ENCODE measurements around the gene ZNF550.
"Not testable (repeated sequence)": the region's sequence is repeated elsewhere in the genome, so short reads cannot be mapped to it uniquely, and the experiment has no call there.

The ZNF550 gene

DNA sequence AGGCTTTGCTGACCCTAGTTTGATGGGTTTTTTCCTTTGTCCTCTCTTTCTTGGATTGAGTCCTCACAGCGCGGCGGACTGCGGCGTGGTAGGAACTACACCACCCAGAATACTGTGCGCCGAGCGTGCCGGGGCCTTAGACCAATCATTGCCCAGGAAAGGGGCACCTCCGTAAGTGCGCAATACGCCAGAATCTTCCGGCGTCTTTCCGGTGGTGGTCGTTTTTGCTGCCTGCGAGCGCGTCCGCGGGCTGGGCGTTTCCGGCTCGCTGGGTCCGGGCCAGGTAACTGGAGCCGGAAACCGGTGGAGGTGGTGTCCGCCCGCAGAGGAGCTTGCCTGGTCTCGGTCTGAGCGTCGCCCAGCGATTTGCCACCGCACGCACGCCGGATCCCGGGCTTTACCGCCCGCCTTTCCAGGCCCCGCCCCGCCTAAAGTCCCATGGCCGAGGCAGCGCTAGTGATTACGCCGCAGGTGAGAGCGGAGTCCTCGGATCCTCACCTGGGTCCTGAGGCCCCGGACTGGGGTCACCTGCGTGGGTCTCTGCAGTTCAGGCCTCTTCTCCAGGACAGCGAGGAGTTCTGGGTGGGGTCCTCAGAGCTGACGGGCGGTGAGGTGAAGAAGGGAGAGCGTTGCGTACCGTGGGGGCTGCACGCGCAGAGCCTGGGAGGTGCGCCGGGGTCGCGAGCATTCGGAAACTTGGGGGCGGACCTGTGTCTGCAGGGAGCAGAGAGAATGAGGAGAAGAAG, 32.4 kb downstream of the ZNF550 start, which contains the start of gene ZNF549:
TSS of gene ZNF549 (plus strand) at position 221 of the 746 bp plus-strand sequence. CDS start at position 439, 218 bp downstream.
- DNase-seq (ENCODE audit: low spot score) = peak; percentile 95

DNA sequence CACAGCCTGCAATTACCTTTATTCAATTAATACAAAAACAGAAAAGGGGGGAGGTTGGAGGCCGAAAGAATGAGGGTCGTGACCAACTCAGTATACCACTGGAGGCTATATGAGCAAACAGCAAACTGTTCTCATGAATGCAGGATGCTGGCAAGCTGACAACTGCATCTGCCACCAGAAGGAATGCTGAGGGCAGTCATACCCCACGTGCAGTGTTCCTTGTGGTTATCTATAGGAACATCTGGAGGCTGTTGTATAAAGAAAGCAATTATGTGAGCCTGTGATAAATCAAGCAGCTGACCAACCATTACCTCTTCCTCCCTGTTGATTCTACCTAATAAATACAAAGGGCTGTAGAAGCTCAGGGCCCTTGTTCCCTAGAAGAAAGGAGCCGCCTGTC, 41.6 kb downstream of the ZNF550 start:
- DNase-seq (ENCODE audit: low spot score) = not testable (repeated sequence)

DNA sequence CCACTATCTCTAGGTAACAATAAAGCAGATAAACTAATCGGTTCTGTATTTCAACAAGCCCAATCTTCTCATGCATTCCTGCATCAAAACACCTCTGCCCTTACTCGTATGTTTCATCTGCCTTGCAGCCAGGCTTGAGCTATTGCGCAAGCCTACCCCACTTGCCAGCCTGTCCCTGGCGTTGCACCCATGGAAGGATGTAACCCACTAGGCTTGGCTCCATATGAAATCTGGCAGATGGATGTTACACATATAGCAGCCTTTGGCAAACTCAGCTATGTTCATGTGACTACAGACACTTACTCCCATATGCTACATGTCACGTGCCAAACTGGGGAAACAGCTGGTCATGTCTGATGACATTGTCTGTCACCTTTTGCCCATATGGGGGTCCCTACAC, 44.4 kb downstream of the ZNF550 start:
- DNase-seq (ENCODE audit: low spot score) = no peak

DNA sequence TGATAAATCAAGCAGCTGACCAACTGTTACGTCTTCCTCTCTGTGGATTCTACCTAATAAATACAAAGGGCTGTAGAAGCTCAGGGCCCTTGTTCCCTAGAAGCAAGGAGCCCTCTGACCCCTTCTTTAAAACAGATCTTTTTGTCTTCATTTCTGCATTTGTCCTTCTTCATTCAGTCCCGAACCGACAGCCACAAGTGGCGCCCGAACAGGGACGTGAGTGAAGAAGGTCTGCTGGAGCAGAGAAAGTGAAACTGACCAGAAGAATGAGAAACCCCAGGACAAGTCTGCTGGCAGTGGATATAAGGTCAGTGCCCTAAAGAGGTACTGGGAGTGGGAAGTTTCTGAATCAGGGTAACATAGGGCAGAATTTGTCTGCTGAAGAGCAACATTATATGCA, 46.8 kb downstream of the ZNF550 start:
- no peak for DNase-seq (ENCODE audit: low spot score)

DNA sequence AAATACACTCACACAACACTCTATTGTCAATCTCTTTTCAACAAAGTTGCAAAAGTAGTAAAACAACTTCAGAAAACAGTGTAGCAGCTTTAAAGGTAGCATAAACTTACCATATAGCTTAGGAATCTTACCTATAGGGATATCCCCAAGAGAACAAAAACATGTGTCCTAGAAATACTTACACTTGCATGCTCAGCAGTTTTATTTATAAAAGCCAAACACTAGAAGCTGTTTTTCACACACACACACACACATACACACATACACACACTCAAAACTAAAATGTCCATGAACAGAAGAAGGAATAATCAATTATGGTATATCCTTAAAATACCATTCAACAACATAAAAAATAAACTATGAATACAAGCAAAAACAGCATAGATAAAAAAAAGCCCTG, 48.2 kb downstream of the ZNF550 start:
- no peak for DNase-seq (ENCODE audit: low spot score)

DNA sequence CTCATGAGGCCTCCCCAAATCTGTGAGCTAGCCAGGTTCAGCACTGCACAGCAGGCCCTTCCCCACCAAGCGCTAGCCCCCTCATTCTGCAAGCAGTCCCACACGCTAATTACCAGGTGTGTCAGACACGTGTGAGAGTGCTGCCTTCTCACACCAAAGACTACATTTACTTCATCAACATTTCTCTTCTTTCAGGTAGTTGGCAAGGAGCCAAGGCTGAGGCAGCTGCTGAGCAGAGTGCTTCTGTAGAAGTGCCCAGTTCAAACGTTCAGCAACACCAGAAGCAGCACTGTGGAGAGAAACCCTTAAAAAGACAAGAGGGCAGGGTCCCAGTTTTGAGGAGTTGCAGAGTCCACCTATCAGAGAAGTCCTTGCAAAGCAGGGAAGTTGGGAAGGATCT, 53.5 kb downstream of the ZNF550 start:
- DNase-seq (ENCODE audit: low spot score) = no peak

DNA sequence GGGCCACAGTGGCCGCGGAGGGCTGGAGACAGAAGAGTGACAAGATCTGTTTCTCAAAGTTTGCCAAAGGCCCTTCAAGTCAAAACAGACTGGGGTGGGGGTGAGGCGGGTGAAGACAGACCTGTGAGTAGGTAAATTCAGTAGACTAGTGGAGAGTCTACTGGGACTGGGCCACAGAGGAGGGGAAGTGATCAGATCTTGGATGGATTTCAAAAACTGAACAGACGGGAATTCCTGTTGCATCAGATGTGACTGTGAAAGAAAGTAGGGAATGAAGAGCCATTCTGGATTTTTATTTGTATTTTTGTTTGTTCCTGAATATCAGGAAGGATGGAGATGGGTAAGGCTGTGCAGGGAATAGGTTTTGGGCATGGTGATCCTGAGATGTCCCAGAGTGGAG, 59.3 kb downstream of the ZNF550 start:
- DNase-seq (ENCODE audit: low spot score) = not testable (repeated sequence)

DNA sequence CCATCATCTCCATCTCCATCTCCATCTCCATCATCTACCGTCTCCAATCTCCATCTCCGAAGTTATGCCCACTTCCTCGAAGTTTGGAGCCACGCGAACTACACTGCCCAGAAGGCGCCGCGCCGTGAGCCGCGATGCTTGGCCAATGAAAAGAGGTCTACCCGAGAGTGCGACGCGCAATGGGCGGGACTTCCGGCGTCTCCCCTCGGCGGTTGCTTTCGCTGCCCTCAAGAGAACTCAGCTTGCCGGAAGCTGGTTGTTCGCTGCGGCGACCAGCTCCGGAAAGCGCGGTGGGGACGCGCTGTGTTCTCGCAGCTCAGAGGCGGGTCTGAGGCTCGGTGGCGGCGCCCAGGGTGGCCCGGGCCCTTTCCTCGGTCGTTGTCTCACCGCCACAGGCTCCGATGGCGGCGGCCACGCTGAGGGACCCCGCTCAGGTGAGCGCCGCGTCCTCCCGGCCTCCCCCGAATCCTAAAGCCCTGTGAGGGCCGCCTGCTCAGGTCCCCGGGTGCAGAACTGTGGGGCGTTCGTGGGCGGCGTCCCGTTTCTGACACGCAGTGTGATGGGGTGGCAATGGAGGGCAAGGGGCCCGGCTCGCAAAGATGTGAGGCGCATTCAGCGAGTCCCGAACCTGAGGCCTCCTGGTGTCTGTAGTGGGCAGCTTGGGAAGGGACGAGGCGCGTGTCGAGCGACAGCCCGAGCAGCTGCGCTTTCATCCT, 59.8 kb downstream of the ZNF550 start, which contains the start of gene ZNF773:
TSS of gene ZNF773 (plus strand) at position 259 of the 716 bp plus-strand sequence. CDS start at position 402, 143 bp downstream.
- peak; percentile 67 for DNase-seq (ENCODE audit: low spot score)

DNA sequence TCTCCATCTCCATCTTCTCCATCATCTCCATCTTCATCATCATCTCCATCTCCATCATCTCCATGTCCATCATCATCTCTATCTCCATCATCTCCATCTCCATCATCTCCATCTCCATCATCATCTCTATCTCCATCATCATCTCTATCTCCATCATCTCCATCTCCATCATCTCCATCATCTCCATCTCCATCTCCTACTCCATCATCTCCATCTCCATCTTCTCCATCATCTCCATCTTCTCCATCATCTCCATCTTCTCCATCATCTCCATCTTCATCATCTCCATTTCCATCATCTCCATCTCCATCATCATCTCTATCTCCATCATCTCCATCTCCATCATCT, 60.4 kb downstream of the ZNF550 start:
- not testable (repeated sequence) for DNase-seq (ENCODE audit: low spot score)

DNA sequence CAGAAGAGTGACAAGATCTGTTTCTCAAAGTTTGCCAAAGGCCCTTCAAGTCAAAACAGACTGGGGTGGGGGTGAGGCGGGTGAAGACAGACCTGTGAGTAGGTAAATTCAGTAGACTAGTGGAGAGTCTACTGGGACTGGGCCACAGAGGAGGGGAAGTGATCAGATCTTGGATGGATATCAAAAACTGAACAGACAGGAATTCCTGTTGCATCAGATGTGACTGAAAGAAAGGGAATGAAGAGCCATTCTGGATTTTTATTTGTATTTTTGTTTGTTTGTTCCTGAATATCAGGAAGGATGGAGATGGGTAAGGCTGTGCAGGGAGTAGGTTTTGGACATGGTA, 71.4 kb downstream of the ZNF550 start:
- DNase-seq (ENCODE audit: low spot score) = not testable (repeated sequence)

DNA sequence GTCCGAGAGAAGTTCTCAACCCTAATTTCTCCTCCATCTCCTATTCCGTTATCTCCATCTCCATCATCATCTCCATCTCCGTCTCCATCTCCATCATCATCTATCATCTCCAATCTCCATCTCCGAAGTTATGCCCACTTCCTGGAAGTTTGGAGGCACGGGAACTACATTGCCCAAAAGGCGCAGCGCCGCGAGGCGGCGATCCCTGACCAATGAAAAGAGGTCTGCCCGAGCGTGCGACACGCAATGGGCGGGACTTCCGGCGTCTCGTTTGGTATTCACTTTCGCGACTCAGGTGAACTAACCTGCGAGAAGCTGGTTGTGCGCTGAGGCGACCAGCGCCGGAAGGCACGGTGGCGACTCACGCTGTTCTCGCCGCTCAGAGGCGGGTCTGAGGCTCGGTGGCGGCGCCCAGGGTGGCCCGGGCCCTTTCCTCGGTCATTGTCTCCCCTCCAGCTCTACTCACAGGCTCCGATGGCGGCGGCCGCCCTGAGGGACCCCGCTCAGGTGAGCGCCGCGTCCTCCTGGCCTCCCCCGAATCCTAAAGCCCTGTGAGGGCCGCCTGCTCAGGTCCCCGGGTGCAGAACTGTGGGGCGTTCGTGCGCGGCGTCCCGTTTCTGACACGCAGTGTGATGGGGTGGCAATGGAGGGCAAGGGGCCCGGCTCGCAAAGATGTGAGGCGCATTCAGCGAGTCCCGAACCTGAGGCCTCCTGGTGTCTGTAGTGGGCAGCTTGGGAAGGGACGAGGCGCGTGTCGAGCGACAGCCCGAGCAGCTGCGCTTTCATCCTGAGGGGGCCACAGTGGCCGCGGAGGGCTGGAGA, 72.0 kb downstream of the ZNF550 start, which contains the start of gene ZNF419:
TSS of gene ZNF419 (plus strand) at position 274 of the 822 bp plus-strand sequence. CDS start at position 475, 201 bp downstream.
- DNase-seq (ENCODE audit: low spot score) = peak; percentile 71

Measured in COLO829 (cell line).